Activated naive CD8-positive, alpha-beta T cell treated with anti-CD3 and anti-CD28 coated beads for 36 hours (primary cell): ENCODE measurements around the gene SETBP1. TPM values are rescaled to one million over a fixed set of nuclear protein-coding genes. Genes with fewer than 3 reads are reported as not detected.

ENCODE experiments used
- DNase-seq: peaks from one replicate; pipeline ENCODE4 v3.0.0; 2021
- H3K27ac Mint-ChIP-seq: one replicate; pipeline ENCODE4 v1.8.0; 2022; ENCODE audit warnings: mild to moderate bottlenecking, moderate library complexity, mixed read lengths
- H3K27me3 Mint-ChIP-seq: one replicate; pipeline ENCODE4 v1.8.0; 2022; ENCODE audit warnings: mild to moderate bottlenecking, mixed read lengths
- H3K36me3 Mint-ChIP-seq: one replicate; pipeline ENCODE4 v1.8.0; 2021; ENCODE audit warnings: mild to moderate bottlenecking, mixed read lengths
- H3K4me1 Mint-ChIP-seq: one replicate; pipeline ENCODE4 v1.8.0; 2021; ENCODE audit warnings: mixed read lengths
- H3K4me3 Mint-ChIP-seq: one replicate; pipeline ENCODE4 v1.8.0; 2022; ENCODE audit warnings: mild to moderate bottlenecking, moderate library complexity, mixed read lengths
- H3K9me3 Mint-ChIP-seq: one replicate; pipeline ENCODE4 v1.8.0; 2022; ENCODE audit warnings: mixed read lengths
- total RNA-seq, 2 experiments: library from RNA; stranded (reverse); gene quantifications; one replicate each; pipeline ENCODE4 v1.2.3, GENCODE V29; 2021

Gene SETBP1
- total RNA-seq, 2 experiments from 2014 or later, result 3.8 to 3.9 TPM

DNA sequence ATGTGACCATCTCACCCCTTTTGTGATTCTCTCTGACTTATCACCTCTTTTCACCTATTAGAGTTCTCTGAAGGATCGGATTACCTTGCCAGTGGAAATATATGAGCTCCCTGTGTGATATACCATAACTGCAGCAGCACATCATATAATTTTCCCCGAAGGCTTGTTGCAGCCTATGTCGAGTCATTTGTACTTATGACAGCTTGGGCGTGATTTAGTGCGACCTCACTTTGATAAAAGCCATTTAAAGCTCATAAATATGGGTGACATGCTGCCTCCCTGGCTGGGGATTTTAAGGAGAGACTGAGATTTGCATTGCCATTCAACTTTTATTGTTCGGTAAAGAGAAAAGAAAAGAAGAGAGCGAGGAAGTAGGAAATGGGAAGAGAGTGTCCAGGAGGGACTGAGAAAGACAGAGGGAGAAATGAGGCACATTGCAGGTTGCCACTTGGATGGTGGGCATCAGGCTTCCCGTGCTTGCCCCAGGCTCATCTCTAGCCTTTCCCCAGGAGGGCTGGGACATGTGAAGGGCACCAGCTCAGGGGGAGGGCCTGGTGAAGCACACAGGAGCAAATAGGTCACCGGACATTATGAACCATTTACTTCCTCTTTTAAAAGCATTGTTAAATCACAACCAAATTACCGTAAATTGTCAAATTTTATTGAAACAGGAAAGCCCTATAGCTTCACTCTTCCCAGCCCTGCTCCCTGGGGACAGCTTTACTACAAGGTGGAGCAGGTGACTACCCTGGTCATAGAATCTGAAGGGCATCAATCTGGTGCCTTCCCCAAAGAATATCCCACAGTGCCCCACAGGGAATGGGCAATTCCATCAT lies 161.3 kb downstream of the SETBP1 start:
- H3K27ac Mint-ChIP-seq, result no peak overlapping the region
- no peaks in the 10 kb centered on the region for H3K36me3 Mint-ChIP-seq
- DNase-seq, result no peak
- H3K4me1 Mint-ChIP-seq, result peaks cover 16% of the 10 kb centered on the region
- H3K27me3 Mint-ChIP-seq, result peaks cover 16% of the 10 kb centered on the region
- no peak overlapping the region for H3K4me3 Mint-ChIP-seq
- H3K9me3 Mint-ChIP-seq, result no peaks in the 10 kb centered on the region

DNA sequence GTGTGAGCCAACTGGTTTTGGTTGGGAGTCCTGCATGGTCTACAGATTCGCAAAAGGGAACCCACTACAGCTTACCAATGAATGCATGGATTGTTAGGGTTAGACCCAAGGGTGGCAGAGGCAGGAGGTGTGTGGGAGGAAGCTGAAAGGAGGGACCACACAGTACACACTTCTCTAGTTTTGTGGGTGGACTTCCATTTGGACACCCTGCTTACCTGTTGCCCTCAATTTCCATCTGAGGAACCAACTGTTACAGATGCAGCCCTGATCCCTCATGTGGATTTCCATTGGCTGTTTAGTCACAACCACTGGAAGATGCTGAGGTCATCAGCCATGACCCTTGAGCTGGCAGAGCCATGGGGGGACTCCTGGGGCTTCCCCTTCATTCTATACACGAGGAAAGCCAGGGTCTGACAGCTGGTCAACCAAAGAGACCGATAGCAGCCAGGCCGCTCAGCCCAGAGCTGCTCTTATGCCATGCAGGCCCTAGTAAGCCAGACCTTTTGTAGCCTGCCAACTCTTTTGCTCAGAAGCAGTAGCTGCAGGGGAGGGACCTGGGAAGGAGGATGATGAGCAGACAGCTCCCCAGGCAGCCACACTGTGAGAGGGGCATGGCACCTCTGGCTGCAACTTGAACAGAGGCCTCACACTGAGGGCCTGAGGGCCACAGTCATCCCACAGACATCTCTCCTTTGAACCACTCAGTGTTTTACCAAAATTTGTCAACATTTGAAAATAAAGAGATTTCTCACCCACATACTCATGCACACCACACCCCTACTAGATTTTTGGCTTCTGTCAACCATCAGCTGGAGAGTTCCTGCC lies 162.1 kb downstream of the SETBP1 start:
- peaks cover 16% of the 10 kb centered on the region for H3K27me3 Mint-ChIP-seq
- no peaks in the 10 kb centered on the region for H3K36me3 Mint-ChIP-seq
- H3K4me1 Mint-ChIP-seq, result peaks cover 16% of the 10 kb centered on the region
- no peak overlapping the region for H3K4me3 Mint-ChIP-seq
- no peaks in the 10 kb centered on the region for H3K9me3 Mint-ChIP-seq
- no peak overlapping the region for H3K27ac Mint-ChIP-seq
- DNase-seq, result no peak

DNA sequence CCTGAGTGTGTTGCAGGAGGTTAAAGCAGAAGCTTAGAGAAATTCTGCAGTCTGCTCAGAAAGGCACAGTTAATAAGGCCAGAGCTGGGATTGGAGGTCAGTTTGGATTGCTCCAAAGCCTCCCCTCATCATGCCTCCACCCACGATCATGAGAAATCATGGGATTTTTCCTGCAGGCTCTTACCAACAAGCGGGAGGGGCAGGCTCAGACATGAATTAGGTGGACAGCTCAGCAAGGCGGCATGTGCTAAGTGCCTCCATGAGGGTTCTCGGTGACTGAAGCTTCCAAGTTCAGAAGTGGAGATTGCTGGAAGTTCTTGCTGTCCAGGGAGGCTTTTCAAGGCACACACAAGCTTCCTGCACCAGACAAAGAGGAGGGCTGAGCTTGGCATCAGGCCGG lies 163.8 kb downstream of the SETBP1 start:
- Mint-ChIP-seq H3K27ac (no peak overlapping the region), H3K4me3 (no peak overlapping the region), H3K9me3 (no peaks in the 10 kb centered on the region), H3K27me3 (peaks cover 12% of the 10 kb centered on the region), H3K36me3 (no peaks in the 10 kb centered on the region), H3K4me1 (peaks cover 4% of the 10 kb centered on the region)
- DNase-seq, result no peak

DNA sequence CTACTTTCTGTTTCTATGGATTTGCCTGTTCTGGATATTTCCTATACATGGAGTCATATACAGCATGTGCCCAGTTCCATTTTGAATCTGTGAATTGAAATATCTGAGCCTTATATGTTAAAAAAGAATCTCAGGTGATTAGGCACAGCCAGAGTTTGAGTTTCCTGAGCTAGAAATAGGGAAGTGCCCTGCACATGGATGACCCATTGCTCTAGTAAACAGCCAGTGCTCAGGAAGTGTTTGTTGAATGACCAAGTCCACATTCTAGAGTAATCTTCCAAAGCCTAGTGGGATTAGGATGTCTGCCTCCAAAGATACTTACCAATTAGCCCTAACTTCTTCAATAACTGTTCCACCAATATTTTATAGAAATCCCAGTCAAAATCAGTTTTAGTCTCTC lies 165.8 kb downstream of the SETBP1 start:
- Mint-ChIP-seq H3K4me3 (no peak overlapping the region), H3K9me3 (no peaks in the 10 kb centered on the region), H3K4me1 (no peaks in the 10 kb centered on the region), H3K27ac (no peak overlapping the region), H3K36me3 (no peaks in the 10 kb centered on the region), H3K27me3 (peaks cover 3% of the 10 kb centered on the region)
- DNase-seq, result no peak

- Mint-ChIP-seq H3K4me1 (no peaks in the 10 kb centered on the region), H3K4me3 (no peak overlapping the region), H3K36me3 (no peaks in the 10 kb centered on the region), H3K9me3 (no peaks in the 10 kb centered on the region), H3K27ac (no peak overlapping the region), H3K27me3 (peaks cover 3% of the 10 kb centered on the region)
- no peak for DNase-seq
Observed at GRCh38 chr18:44848644-44849335, 168.1 kb downstream of the SETBP1 start.

DNA sequence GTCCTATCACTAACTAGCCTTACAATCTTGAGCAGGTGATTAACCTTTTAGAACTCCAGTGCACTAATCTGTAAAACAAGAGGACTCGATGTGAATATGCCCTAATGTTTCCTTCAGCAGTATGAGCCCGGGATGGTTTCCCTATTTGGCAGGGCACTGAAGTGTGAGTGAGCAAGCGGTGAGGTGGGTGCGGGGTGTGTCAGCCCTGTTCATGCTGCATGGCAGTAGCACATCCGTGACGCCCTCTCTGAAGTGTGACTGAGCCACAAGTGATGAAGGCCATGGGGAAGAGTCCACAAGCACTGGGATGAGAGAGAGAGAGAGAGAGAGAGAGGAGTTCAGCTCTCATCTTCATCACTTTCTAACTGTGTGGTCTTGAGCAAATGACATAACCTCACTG lies 168.7 kb downstream of the SETBP1 start:
- Mint-ChIP-seq H3K4me1 (no peaks in the 10 kb centered on the region), H3K9me3 (no peaks in the 10 kb centered on the region), H3K4me3 (no peak overlapping the region), H3K27me3 (peaks cover 3% of the 10 kb centered on the region), H3K36me3 (no peaks in the 10 kb centered on the region), H3K27ac (no peak overlapping the region)
- no peak for DNase-seq

- Mint-ChIP-seq H3K27me3 (peaks cover 3% of the 10 kb centered on the region), H3K36me3 (no peaks in the 10 kb centered on the region), H3K4me3 (no peak overlapping the region), H3K27ac (no peak overlapping the region), H3K4me1 (no peaks in the 10 kb centered on the region), H3K9me3 (no peaks in the 10 kb centered on the region)
- DNase-seq, result no peak
Observed at GRCh38 chr18:44850001-44850400, 169.3 kb downstream of the SETBP1 start.

DNA sequence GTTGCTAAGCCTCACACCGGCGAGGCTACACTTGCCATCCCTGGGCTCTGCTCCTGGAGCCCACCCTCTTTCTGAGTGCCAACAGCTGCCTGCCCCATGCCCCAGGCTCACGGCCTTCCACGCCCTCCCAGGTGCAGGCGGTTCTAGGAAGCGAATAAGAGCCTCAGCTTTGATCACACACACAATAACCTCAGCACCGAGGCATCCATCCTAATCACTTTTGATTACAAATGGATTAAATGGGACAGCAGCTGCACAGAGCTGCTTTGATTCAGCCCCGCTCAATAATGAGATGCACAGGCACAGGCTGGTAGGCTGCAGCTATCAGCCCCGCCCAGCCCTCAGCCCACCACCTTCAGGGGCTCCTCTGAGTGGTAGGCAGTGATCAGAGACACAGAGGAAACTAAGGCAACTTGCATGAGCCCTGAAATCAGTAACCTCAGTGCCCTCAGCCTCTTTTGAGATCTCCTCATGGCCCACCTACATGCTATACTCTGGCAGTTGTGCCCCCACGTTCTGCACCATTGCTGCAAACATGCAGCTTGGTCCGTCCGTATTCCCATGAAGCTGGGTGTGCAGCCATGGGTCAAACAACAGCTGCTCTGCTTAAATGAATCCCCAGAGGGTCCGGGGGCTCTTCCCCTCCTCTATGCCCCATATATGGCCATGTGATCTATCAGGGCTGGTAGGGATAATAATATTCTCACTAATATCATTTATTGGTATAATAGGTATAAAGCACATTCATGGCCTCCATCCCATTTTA lies 171.4 kb downstream of the SETBP1 start:
- H3K27me3 Mint-ChIP-seq, result peaks cover 3% of the 10 kb centered on the region
- H3K9me3 Mint-ChIP-seq, result no peaks in the 10 kb centered on the region
- H3K4me1 Mint-ChIP-seq, result no peaks in the 10 kb centered on the region
- H3K27ac Mint-ChIP-seq, result no peak overlapping the region
- no peaks in the 10 kb centered on the region for H3K36me3 Mint-ChIP-seq
- no peak overlapping the region for H3K4me3 Mint-ChIP-seq
- DNase-seq, result no peak

DNA sequence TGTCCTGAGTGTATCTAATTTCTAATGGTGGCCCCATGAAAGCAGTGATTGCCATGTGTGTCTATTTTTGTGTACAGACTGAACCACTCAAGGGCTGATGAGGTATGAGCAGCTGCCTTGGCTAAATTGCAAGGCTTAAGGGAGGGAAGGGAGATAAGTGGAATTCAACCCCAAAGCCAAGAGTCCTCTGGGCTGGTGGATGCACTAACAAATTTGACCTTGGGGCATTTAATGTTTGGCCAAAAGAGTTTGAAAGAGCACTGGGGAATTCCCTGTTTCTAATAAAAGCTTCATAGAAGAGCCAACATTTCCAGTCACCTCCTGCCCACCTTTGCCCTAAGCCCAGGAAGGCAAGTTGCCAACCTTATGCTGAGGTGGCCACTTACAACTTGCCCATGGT lies 172.1 kb downstream of the SETBP1 start:
- Mint-ChIP-seq H3K36me3 (no peaks in the 10 kb centered on the region), H3K27ac (no peak overlapping the region), H3K9me3 (no peaks in the 10 kb centered on the region), H3K27me3 (peaks cover 8% of the 10 kb centered on the region), H3K4me3 (no peak overlapping the region), H3K4me1 (no peaks in the 10 kb centered on the region)
- DNase-seq, result no peak

GRCh38 chr18:44853430-44853829 lies 172.7 kb downstream of the SETBP1 start:
- no peaks in the 10 kb centered on the region for H3K4me1 Mint-ChIP-seq
- no peaks in the 10 kb centered on the region for H3K9me3 Mint-ChIP-seq
- H3K27ac Mint-ChIP-seq, result no peak overlapping the region
- H3K27me3 Mint-ChIP-seq, result peaks cover 12% of the 10 kb centered on the region
- no peak for DNase-seq
- H3K36me3 Mint-ChIP-seq, result no peaks in the 10 kb centered on the region
- H3K4me3 Mint-ChIP-seq, result no peak overlapping the region

GRCh38 chr18:44855681-44856080 lies 175.0 kb downstream of the SETBP1 start:
- no peak for DNase-seq
- no peak overlapping the region for H3K27ac Mint-ChIP-seq
- H3K36me3 Mint-ChIP-seq, result no peaks in the 10 kb centered on the region
- no peaks in the 10 kb centered on the region for H3K9me3 Mint-ChIP-seq
- no peak overlapping the region for H3K4me3 Mint-ChIP-seq
- H3K27me3 Mint-ChIP-seq, result peaks cover 21% of the 10 kb centered on the region
- no peaks in the 10 kb centered on the region for H3K4me1 Mint-ChIP-seq

DNA sequence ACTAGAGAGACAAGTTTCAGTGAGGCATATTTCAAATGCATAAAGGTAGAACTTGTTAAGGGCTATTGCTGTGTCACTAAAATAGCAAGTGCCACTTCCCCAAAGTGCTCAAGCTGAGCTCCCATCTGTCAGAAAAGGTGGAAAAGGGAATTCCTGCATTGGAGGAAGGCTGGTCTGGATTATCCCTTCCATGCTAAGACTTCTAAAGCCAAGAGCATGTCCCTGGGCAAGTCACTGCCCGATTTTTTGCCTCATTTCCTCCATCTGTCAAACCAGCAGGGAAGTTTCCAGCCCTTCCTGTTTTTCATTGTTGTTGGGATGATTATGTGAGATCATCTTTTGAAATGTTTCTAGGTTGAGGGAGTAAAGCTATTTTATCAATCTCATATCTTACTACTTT lies 175.5 kb downstream of the SETBP1 start:
- no peaks in the 10 kb centered on the region for H3K36me3 Mint-ChIP-seq
- no peak for DNase-seq
- H3K4me3 Mint-ChIP-seq, result no peak overlapping the region
- H3K27ac Mint-ChIP-seq, result no peak overlapping the region
- peaks cover 21% of the 10 kb centered on the region for H3K27me3 Mint-ChIP-seq
- H3K4me1 Mint-ChIP-seq, result no peaks in the 10 kb centered on the region
- H3K9me3 Mint-ChIP-seq, result no peaks in the 10 kb centered on the region

DNA sequence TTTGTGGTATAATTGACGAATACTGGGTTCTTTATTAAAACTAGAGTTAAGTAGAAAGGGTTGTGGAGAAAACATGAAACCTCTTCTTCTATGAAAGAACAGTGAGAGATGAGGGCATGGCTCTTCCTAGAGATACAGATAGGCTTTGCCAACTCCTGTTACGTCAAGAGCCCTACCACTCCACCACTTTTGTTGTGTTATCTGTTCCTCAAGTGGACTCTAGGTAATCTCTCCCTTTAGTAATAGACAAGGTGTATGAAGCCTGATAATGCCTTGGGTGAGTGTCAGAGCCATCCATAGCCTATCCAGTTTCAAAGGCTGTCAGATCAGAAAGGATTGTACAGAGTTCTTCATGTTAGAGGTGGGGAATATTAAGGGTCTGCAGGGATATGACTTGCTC lies 176.4 kb downstream of the SETBP1 start:
- peaks cover 27% of the 10 kb centered on the region for H3K27me3 Mint-ChIP-seq
- H3K9me3 Mint-ChIP-seq, result no peaks in the 10 kb centered on the region
- no peak overlapping the region for H3K4me3 Mint-ChIP-seq

DNA sequence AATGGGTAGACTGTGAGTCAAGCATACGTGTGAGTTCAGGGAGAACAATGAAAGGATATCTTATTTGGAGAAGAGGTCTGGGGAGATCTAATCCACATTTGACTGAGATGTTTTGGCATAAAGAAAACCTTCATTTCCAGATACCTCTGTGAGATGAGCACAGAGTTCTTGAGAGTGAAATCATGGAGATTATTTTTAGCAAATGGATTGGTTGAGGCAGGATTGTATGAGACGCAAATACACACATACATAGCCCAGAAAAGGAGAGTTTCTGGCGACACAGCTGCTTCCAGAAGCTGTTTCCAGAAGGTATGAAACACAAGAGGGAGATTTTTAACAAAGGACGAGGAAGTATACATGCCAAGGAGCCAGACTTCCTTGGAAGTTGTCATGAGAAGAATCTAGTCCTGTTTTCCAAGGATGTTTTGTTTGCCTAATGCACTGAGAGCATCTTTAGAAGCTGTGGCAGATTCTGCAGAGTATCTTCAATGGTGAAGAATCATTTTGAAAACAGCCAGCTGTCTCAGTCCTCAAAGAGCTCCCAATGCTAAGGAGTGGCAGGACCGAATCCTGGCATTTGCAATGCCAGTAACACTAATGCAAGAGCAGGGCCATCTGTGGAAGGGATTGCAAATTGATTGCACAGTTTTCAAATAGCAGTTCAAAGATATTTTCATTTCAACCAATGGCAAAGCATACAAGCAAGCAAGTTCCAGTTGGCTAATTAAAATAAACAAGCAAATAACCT lies 177.2 kb downstream of the SETBP1 start:
- peaks cover 27% of the 10 kb centered on the region for H3K27me3 Mint-ChIP-seq
- H3K4me1 Mint-ChIP-seq, result no peaks in the 10 kb centered on the region
- no peak overlapping the region for H3K27ac Mint-ChIP-seq
- H3K4me3 Mint-ChIP-seq, result no peak overlapping the region
- no peaks in the 10 kb centered on the region for H3K9me3 Mint-ChIP-seq
- no peak for DNase-seq
- no peaks in the 10 kb centered on the region for H3K36me3 Mint-ChIP-seq

More for the DNA sequence above, 176.4 kb downstream of the SETBP1 start:
- Mint-ChIP-seq H3K4me1 (no peaks in the 10 kb centered on the region), H3K36me3 (no peaks in the 10 kb centered on the region), H3K27ac (no peak overlapping the region)
- no peak for DNase-seq
